Smooth muscle cell (in vitro differentiated cells): ENCODE measurements around the gene RILPL2. TPM values are rescaled to one million over a fixed set of nuclear protein-coding genes. Genes with fewer than 3 reads are reported as not detected.

ENCODE experiments used
- DNase-seq: peaks from one replicate; lab custom pipeline; 2025; ENCODE audit not compliant: unreplicated experiment; lab: John Stamatoyannopoulos, UW
- H2AFZ ChIP-seq: fragments of 200-600 bp; sonication (generic); 2 replicates; pipeline ENCODE4 v1.6.0; 2016; ENCODE audit warnings: antibody characterized with exemption, low read depth, mild to moderate bottlenecking
- H3F3A ChIP-seq: fragments of 200-600 bp; sonication (generic); 2 replicates; pipeline ENCODE4 v1.6.0; 2017; ENCODE audit warnings: antibody characterized with exemption, low read depth
- H3K27ac ChIP-seq: fragments of 200-600 bp; sonication (generic); 2 replicates; pipeline ENCODE4 v1.5.1; 2016; ENCODE audit warnings: low read depth, mild to moderate bottlenecking
- H3K27me3 ChIP-seq: fragments of 200-600 bp; sonication (generic); 2 replicates; pipeline ENCODE4 v1.6.1; 2016; ENCODE audit warnings: low read depth, mild to moderate bottlenecking
- H3K36me3 ChIP-seq: fragments of 200-600 bp; sonication (generic); 2 replicates; pipeline ENCODE4 v1.5.1; 2016; ENCODE audit warnings: low read depth
- H3K4me1 ChIP-seq: fragments of 200-600 bp; sonication (generic); 2 replicates; pipeline ENCODE4 v1.5.1; 2016; ENCODE audit warnings: low read depth
- H3K4me2 ChIP-seq: fragments of 200-600 bp; sonication (generic); 2 replicates; pipeline ENCODE4 v1.6.0; 2016; ENCODE audit warnings: mild to moderate bottlenecking
- H3K4me3 ChIP-seq: fragments of 200-600 bp; sonication (generic); 2 replicates; pipeline ENCODE4 v1.5.1; 2016; ENCODE audit warnings: mild to moderate bottlenecking
- H3K79me2 ChIP-seq: fragments of 200-600 bp; sonication (generic); 2 replicates; pipeline ENCODE4 v1.6.0; 2016; ENCODE audit warnings: low read depth, mild to moderate bottlenecking
- H3K9ac ChIP-seq: fragments of 200-600 bp; sonication (generic); 2 replicates; pipeline ENCODE4 v1.6.0; 2016; ENCODE audit warnings: low read depth
- H3K9me3 ChIP-seq: fragments of 200-600 bp; sonication (generic); replicated peaks from 2 replicates; pipeline ENCODE4 v1.5.1; 2016; ENCODE audit warnings: low read depth
- H4K20me1 ChIP-seq: fragments of 200-600 bp; sonication (generic); 2 replicates; pipeline ENCODE4 v1.6.0; 2016; ENCODE audit warnings: low read depth
- CTCF ChIP-seq: fragments of 200-600 bp; sonication (generic); IDR thresholded peaks from 2 replicates; pipeline ENCODE4 v1.5.1; 2017; ENCODE audit warnings: borderline replicate concordance, mild to moderate bottlenecking, antibody characterized with exemption; ENCODE audit not compliant: insufficient read depth, poor library complexity, severe bottlenecking
- WGBS: methylation state at CpG from one replicate; pipeline ENCODE4 v1.1.7; 2016; ENCODE audit warnings: low lambda C conversion rate; 5-methylcytosine and 5-hydroxymethylcytosine counted together
- polyA plus RNA-seq: library from polyadenylated mRNA; unstranded; fragments of >200 nt; fragmentation: Nextera tagmentation; extraction: Ambion mirVana; gene quantifications from 2 replicates; pipeline ENCODE4 v1.2.1, GENCODE V29; 2016
- total RNA-seq: library from RNA; depleted of rRNA; stranded (reverse); fragments of >200 nt; gene quantifications from 2 replicates; pipeline ENCODE4 v1.2.3, GENCODE V29; 2014

RILPL2 gene
- total and polyA plus RNA-seq, 2 experiments from 2014 or later: 0.85 to 2.2 TPM

- Histone ChIP-seq H3K27ac (no peak overlapping the region), H3K36me3 (peaks cover 4% of the 10 kb centered on the region), H4K20me1 (peaks cover 87% of the 10 kb centered on the region), H3K4me1 (no peaks in the 10 kb centered on the region), H3K9me3 (no peaks in the 10 kb centered on the region), H3K27me3 (no peaks in the 10 kb centered on the region), H3K79me2 (peaks cover 81% of the 10 kb centered on the region), H3F3A (no peaks in the 10 kb centered on the region), H2AFZ (no peak overlapping the region), H3K4me2 (no peak overlapping the region), H3K9ac (no peak overlapping the region), H3K4me3 (no peak overlapping the region)
- no peak for DNase-seq
- TF ChIP-seq CTCF: no peak
- WGBS: 98% methylated on average over 6 of the region's 6 CpGs
Measured at GRCh38 chr12:123399255-123399617, 37.2 kb downstream of the RILPL2 start.

- no peak for TF ChIP-seq CTCF
- Histone ChIP-seq H3K27ac (no peak overlapping the region), H3K4me3 (no peak overlapping the region), H3F3A (no peaks in the 10 kb centered on the region), H3K9me3 (no peaks in the 10 kb centered on the region), H3K4me2 (no peak overlapping the region), H3K27me3 (no peaks in the 10 kb centered on the region), H2AFZ (no peak overlapping the region), H3K79me2 (peaks cover 85% of the 10 kb centered on the region), H3K36me3 (no peaks in the 10 kb centered on the region), H3K4me1 (no peaks in the 10 kb centered on the region), H3K9ac (no peak overlapping the region), H4K20me1 (peaks cover 86% of the 10 kb centered on the region)
- 95% methylated on average over 13 of the region's 14 CpGs for WGBS
- no peak for DNase-seq
Measured at GRCh38 chr12:123398550-123399254, 37.8 kb downstream of the RILPL2 start.

- no peaks in the 10 kb centered on the region for H3F3A ChIP-seq
- no peaks in the 10 kb centered on the region for H3K36me3 ChIP-seq
- no peak for DNase-seq
- WGBS: 96% methylated on average over 10 of the region's 10 CpGs
- no peak for TF ChIP-seq CTCF
- H3K79me2 ChIP-seq: peaks cover 90% of the 10 kb centered on the region
- no peaks in the 10 kb centered on the region for H3K27me3 ChIP-seq
- H4K20me1 ChIP-seq: peaks cover 87% of the 10 kb centered on the region
- no peak overlapping the region for H3K9ac ChIP-seq
- no peaks in the 10 kb centered on the region for H3K4me1 ChIP-seq
- no peak overlapping the region for H3K4me2 ChIP-seq
- no peak overlapping the region for H3K4me3 ChIP-seq
- H3K27ac ChIP-seq: no peak overlapping the region
- H2AFZ ChIP-seq: no peak overlapping the region
- no peaks in the 10 kb centered on the region for H3K9me3 ChIP-seq
Measured at GRCh38 chr12:123398177-123398549, 38.3 kb downstream of the RILPL2 start.

- no peaks in the 10 kb centered on the region for H3K4me1 ChIP-seq
- no peaks in the 10 kb centered on the region for H3F3A ChIP-seq
- H4K20me1 ChIP-seq: peaks cover 87% of the 10 kb centered on the region
- no peak for DNase-seq
- 97% methylated on average over 6 of the region's 6 CpGs for WGBS
- H2AFZ ChIP-seq: no peak overlapping the region
- no peaks in the 10 kb centered on the region for H3K36me3 ChIP-seq
- H3K27ac ChIP-seq: no peak overlapping the region
- H3K27me3 ChIP-seq: no peaks in the 10 kb centered on the region
- H3K4me3 ChIP-seq: no peak overlapping the region
- no peak for TF ChIP-seq CTCF
- H3K9ac ChIP-seq: no peak overlapping the region
- H3K4me2 ChIP-seq: no peak overlapping the region
- H3K79me2 ChIP-seq: peaks cover 95% of the 10 kb centered on the region
- H3K9me3 ChIP-seq: no peaks in the 10 kb centered on the region
Measured at GRCh38 chr12:123397400-123397799, 39.1 kb downstream of the RILPL2 start.
